GM21528 (cell line): Measurements from ENCODE around the gene VAV3.
"Not testable (repeated sequence)": the region's sequence is repeated elsewhere in the genome, so short reads cannot be mapped to it uniquely, and the experiment has no call there.

Experiments
- ATAC-seq: cut with Tn5 transposase; IDR thresholded peaks from one replicate; pipeline ENCODE4 v1.9.1; 2021; ENCODE audit warnings: mild to moderate bottlenecking, moderate library complexity; ENCODE audit not compliant: unreplicated experiment, low FRiP score

The VAV3 gene

GRCh38 chr1:107762751-107763390, 202.1 kb downstream of the VAV3 start:
- no peak for ATAC-seq

DNA sequence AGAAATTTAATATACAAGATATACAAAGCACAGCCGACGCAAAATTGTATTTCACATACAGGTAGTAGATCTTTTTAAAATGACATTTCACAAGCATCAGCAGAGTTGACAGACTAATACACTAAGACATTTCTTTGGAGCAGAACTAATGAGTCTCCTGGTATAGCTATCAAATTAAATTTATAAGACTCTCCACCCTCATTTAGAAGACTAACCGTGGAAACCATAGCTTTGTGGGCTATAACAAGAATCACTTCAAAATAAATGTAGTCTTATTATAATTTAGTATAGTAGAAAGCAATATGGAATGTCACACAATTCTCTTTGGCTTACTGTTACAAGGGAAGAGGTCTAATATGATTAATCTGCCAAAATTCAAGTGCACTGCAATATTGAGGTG, 204.9 kb downstream of the VAV3 start:
- no peak for ATAC-seq

DNA sequence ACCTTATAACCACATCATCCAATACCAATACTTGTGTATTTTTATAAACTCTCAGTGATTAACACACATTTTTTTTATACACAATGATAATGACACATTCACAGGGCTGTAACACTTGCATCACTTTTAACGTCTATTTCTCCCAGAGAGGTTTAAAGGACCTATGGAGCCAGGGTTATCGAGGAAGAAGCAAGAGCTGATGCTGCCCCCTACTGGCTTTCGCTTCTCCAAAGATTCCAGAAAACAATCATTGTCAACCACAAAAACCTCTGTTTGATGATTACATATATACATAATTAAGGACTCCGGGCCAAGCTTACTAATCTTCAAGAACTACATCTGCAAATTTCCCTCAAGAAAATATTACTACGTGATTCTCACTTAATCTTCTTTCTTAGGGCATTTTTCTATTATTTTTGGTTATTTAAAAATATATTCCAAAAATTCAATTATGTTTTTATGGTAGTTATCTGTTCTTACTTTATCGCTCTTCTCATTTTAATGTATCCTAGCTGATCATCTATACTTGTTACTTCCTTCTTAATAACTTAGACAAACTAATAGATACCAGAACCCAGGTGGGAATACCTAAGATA, 214.5 kb downstream of the VAV3 start:
- ATAC-seq, result no peak

GRCh38 chr1:107748531-107748930, 216.4 kb downstream of the VAV3 start:
- no peak for ATAC-seq

- ATAC-seq, result no peak
These were observed 223.7 kb downstream of the VAV3 start for GRCh38 chr1:107741242-107741641.

GRCh38 chr1:107740579-107740978, 224.4 kb downstream of the VAV3 start:
- ATAC-seq, result no peak

DNA sequence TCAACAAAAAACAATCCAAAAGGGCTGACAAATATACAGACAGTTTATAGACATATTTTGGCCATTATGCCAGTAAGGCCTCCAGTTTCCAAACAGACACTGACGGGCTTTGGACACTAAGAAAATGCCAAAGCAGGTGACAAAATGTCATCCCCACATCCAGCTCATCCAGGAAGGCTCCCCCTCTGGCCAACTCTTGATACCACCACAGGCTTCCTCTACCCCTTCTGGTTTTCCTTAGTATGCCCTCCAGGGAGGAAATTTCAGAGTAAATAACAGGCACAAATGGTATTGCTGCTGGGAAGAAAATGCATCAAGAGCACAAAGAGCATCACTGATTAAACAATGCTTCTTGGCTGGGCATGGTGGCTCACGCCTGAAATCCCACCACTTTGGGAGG, 225.3 kb downstream of the VAV3 start:
- ATAC-seq, result no peak

- no peak for ATAC-seq
These were observed 225.8 kb downstream of the VAV3 start for GRCh38 chr1:107739201-107739600.

DNA sequence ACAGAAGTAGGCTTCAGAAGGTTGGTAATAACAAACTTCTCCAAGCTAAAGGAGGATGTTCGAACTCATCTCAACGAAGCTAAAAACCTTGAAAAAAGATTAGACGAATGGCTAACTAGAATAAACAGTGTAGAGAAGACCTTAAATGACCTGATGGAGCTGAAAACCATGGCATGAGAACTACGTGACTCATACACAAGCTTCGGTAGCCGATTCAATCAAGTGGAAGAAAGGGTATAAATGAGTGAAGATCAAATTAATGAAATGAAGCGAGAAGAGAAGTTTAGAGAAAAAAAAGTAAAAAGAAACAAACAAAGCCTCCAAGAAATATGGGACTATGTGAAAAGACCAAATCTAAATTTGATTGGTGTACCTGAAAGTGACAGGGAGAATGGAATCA, 231.6 kb downstream of the VAV3 start:
- ATAC-seq, result not testable (repeated sequence)

DNA sequence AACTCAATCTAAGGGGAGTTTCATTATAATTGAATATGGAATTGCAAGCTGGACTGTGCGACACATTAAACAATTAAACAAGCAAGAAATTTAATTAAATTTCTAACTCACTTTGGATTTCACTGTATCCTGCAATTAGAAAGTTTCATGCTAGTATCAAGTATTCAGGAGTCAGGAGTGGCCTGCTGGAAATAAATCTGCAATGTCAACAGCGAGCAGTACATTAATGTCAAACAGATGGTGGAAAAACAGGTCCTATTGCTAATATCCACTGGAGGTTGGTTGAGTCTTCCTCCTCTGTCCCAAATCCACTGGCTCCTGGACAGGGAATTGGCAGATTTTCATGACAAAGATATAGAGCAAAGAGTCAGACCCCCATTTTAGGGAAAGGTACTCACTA, 237.1 kb downstream of the VAV3 start:
- no peak for ATAC-seq

GRCh38 chr1:107726860-107727259, 238.1 kb downstream of the VAV3 start:
- no peak for ATAC-seq

GRCh38 chr1:107724648-107725047, 240.3 kb downstream of the VAV3 start:
- no peak for ATAC-seq

DNA sequence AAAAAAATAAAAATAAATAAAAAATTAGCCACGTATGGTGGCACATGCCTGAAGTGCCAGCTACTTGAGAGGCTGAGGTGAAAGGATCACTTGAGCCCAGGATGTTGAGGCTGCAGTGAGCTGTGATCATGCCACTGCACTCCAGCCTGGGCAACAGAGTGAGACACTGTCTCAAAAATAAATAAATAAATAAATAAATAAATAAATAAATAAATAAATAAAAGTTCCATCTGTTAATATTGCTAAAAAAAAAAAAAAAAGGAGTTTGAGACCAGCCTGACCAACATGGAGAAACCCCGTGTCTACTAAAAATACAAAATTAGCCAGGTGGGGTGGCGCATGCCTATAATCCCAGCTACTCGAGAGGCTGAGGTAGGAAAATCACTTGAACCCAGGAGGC, 244.8 kb downstream of the VAV3 start:
- not testable (repeated sequence) for ATAC-seq

DNA sequence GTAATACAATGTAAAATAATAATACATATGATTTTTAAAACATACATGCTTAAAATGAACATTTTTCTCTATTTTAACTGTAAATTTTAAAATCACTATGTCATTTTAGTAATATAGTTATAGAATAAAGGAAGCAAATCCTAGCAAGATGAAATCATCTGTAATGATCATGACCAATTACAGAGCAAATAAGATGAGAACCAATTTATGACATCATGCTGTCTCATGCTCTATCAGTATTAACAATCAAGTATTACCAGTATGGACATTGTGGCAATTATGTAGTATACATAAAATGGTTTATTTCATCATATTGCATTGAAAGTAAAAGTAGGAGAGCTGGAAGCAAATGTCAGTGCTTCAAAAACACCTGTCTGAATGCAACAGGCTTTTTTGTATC, 255.0 kb downstream of the VAV3 start:
- ATAC-seq, result no peak

GRCh38 chr1:107707111-107707510, 257.9 kb downstream of the VAV3 start:
- ATAC-seq, result no peak

DNA sequence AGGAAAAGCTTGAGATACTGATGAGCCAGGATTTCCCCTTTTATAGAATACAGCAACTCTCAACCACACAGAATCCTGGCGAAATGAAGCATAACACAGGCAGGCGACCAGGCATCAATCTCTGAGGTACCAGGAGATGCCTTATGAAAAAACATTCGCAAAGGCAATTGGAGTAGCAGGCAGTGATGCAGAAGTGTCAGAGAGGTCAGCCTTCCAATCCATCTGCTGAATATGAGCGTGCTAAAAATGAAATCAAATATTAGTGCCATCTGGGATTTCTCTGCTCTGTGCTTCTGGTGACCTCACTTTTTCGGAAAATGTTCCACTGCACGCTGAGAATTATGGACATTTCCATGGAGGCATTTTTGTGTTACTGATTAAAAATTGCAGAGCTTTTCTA, 258.8 kb downstream of the VAV3 start:
- ATAC-seq, result no peak

- ATAC-seq, result no peak
These were observed 260.1 kb downstream of the VAV3 start for GRCh38 chr1:107704911-107705310.

GRCh38 chr1:107702946-107703571, 261.9 kb downstream of the VAV3 start:
- no peak for ATAC-seq

DNA sequence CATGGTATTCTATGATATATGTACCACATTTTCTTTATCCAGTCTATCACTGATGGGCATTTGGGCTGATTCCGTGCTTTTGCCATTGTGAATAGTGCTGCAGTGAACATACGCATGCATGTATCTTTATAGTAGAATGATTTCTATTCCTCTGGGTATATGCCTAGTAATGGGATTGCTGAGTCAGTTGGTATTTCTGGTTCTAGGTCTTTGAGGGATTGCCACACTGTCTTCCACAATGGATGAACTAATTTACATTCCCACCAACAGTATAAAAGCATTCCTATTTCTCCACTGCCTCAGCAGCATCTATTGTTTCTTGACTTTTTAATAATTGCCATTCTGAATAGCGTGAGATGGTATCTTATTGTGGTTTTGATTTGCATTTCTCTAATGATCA, 264.3 kb downstream of the VAV3 start:
- not testable (repeated sequence) for ATAC-seq

- no peak for ATAC-seq
These were observed 266.8 kb downstream of the VAV3 start for GRCh38 chr1:107698161-107698560.

DNA sequence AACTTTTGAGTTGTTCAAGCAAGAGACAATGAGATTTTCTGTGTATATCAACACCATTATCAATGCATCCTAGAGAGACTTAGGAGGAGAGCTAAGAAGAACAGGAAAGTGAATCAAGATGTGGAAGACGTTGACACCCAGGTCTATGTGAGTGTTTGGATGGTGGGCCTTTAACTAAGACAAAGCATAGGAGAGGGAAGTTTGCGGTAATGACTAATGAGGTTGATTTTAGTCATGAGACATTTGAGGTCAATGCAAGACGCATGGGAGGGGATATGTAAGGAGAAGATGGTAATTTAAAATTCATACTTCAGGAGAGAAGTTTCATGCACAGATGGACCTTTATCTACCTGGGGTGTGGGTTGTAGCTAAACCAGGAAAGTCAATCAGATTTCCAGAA, 269.6 kb downstream of the VAV3 start:
- no peak for ATAC-seq
